Stimulated activated CD4-positive, alpha-beta T cell treated with anti-CD3 and anti-CD28 coated beads, Interleukin-4, amount 100 ng/mL, for 1 hour (primary cell): ENCODE results near the gene TMEM170B.

Experiments used
- DNase-seq: peaks from one replicate; pipeline ENCODE4 v3.0.0-alpha.2; 2020

TMEM170B gene

GRCh38 chr6:11589261-11589660, 51.7 kb downstream of the TMEM170B start:
- no peak for DNase-seq

DNA sequence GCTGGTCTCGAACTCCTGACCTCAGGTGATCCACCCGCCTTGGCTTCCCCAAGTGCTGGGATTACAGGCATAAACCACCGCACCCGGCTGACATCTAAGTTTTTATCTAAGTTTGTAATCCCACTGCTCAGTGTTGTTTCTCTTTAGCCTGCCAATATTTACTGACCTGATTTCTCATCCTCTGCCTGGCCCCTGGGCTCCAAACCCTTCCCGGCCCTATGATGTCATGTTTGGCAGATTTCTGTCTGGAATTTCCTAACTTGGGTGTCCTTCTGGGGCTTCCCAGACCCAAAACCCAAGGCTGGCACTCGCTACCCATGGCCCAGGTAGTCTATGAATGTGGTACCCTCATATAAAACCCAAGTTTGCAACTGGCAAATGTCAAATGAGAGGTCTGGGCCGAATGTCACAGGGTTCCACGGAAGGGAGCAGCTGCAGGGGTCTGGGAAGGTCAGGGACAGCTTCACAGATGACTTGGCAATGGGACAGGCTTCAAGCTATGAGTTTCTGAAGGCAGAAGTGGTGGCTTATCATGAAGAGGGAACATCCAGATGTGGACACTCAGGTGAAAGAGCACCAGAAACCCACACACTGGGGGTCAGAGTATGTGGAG, 54.9 kb downstream of the TMEM170B start:
- DNase-seq = no peak

DNA sequence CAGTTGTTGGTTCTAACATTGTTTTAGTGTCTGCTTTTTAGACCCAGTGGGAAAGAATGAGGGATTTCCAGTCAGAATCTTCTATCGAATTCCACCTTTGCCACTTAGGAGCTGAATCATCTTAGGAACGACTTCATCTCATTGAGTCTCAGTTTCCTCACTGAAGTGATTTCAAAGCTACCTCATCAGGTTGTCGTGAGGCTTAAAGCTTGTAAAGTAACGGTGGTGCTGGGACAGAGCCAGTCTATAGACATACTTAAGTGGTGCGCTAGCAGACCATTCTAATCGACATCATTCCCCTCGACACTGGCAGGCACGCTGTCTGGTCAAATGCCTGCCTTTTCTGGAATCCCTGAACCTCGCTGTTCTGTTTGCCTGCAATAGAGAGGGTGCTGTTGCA, 55.5 kb downstream of the TMEM170B start:
- DNase-seq = no peak

DNA sequence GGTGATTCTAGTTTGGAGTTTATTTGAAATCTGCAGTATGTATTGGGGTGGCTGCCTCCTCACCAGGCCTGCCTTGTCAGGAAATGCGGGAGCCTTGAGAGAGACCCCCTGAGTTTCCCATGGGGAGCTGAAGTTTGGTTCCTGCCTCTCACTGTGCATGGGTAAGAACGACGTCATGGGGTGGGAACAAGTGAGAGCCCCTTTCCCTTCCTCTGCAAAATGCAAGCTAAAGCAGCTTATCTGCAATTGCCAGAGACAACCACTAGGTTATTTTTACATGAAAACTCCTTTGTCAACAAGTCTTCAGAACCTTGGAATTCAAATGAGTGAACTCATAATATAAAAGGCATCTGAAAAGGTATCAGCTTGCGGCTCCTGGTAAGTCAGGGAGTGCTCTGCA, 58.4 kb downstream of the TMEM170B start:
- DNase-seq = no peak

- DNase-seq = no peak
Observed at GRCh38 chr6:11596640-11597237, 59.2 kb downstream of the TMEM170B start.

GRCh38 chr6:11598687-11599086, 61.1 kb downstream of the TMEM170B start:
- DNase-seq = no peak

DNA sequence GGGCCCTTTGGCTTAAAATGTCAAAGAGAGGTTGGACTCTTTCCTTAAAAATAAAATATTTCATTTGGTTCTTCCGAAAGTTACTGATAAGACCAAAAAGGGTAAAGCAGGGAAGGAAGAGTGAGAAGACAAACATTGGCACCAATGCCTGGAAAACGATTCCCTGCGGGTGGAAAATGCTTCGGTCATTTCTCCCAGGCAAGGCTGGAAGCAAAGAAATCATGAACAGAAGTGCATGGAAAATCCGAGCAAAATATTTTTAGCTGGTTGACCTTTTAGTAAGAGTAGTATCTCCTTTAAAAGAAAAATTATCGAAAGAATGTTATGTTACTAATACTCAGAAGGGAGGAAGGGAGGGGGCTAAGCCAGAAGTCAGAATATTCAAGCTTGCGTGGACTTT, 62.7 kb downstream of the TMEM170B start:
- DNase-seq = no peak

DNA sequence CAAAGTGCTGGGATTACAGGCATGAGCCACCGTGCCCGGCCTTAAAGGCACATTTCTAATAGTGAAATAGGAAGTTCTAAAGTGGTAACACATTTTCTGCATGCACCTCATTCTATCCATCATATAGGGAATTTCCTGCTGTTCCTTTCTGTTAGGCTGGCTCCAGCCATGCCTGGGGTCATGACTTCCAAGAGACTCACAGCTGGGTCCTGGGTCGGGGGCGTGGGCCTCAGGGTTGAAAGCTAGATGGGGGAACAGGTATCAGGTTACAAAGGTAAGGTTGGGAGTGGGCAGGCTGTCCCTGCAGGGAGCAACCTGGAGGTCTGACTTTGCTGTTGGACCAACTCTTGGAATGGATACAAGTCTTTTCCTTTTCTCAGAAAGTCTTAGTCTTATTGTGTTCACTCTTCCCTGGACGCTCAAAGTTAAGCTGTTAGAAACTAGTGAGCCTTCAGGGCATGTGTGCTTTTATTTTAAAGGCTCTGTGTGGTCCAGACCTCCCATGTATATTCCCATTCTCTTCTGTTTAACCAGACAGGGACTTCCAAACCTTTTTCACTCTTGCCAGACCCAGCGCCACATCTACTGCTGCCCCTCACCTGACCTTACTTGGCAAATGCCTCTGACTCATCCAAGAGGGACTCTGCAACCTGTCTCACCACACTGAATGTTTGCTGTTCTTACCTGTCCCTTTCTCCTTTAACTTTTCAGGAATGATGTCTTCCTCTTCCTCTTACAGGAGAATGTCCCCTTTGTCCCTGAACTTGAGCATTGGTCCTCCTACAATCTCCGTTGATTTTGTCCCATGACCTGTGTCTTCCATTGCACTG, 64.4 kb downstream of the TMEM170B start:
- no peak for DNase-seq

- no peak for DNase-seq
Observed at GRCh38 chr6:11604215-11604614, 66.7 kb downstream of the TMEM170B start.

DNA sequence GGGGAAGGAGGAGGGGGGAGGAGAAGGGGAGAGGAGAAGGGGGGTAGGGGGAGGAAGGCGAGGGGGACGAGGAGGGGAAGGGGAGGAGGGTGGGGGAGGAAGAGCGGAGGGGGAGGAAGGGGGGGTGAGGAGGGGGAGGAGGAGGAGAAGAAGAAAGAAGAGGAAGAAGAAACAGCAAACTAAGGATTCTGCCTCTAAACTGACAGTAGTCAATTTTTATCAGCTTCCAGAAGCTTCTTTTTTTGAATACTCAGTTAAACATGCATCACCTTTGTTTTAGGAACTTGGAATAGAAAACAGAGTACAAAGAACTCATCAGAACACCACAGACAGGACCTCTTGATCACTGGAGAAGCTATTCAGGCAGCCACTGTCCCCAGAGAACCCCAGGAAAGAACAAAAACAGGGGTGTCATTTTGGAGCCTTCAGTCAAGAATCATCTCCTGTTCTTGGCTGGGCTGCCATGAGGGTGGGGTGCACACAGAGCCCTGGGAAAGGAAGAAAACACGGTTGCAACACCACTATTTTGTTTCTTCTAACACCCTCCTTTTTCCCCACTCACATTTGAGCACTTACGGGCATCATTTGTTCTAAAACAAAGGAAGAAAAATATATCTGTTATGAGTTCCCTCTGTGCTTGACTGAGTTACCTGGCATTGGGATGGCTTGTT, 67.4 kb downstream of the TMEM170B start:
- no peak for DNase-seq

DNA sequence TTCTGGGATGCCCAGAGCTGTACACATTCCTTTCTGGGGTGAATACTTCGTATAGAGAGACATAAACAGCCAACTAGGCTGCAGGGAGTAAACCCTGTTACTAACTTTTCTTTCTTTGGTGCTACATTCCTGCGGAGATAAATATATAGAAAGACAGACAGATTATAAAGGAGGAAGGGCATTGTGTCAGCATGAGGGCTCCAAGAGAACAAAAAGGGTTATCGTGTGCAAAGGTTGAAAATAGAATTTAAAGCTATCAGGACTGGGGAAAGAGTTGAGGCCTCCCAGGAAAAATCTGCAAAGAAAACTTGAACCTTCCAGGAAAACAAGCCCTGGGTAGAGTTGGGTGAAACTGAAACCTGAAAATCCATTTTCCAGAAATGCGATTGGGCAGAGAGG, 68.0 kb downstream of the TMEM170B start:
- no peak for DNase-seq

GRCh38 chr6:11606332-11606731, 68.8 kb downstream of the TMEM170B start:
- DNase-seq = no peak

- DNase-seq = no peak
Observed at GRCh38 chr6:11607383-11607782, 69.8 kb downstream of the TMEM170B start.

GRCh38 chr6:11608600-11609323, 71.2 kb downstream of the TMEM170B start:
- DNase-seq = no peak

GRCh38 chr6:11609324-11610071, 71.9 kb downstream of the TMEM170B start:
- DNase-seq = no peak

DNA sequence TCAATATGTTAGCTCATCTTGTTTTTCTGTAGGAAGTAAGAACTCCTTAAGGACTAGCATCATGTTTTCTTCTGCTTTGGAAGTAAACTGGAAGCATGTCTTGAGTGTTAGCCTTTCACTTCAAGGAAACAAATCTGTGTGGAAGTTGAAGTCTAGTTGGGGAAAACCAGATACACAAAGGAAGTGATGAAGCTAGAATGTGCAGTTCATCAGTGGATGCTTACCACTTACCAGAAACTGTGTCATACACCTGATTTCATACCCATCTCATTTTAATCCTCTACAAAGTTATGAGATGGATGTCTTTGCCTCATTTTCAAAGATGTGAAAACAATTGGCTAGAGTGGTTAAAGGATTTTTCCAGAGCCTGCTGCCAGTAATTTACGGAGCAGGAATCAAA, 75.8 kb downstream of the TMEM170B start:
- DNase-seq = no peak

DNA sequence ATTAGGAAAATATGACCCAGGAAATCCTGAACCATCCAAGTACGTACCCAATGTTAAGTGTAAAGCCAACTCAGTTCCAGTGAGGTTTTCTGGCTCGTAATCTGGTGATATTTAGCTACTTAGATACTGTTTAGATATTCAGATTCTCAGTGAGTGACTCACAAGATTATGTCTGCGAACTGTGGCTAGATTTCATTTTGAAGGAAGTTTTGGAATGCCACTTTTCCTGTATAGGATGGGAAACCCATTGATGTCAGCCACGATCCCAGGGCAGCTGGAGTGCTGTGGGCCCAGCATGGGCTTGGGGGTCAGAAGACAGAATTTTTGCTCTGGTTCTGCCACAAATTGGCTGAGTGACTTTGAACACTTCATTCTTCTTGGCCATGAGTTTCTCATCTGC, 76.3 kb downstream of the TMEM170B start:
- no peak for DNase-seq

- DNase-seq = no peak
Observed at GRCh38 chr6:11614534-11615213, 77.1 kb downstream of the TMEM170B start.

- no peak for DNase-seq
Observed at GRCh38 chr6:11615214-11615602, 77.7 kb downstream of the TMEM170B start.

- no peak for DNase-seq
Observed at GRCh38 chr6:11616200-11616611, 78.7 kb downstream of the TMEM170B start.

GRCh38 chr6:11618533-11618932, 81.0 kb downstream of the TMEM170B start:
- DNase-seq = no peak

GRCh38 chr6:11621119-11621518, 83.6 kb downstream of the TMEM170B start:
- no peak for DNase-seq
